ENCODE results near the gene PAX2. TPM values are rescaled to one million over a fixed set of nuclear protein-coding genes. Genes with fewer than 3 reads are reported as not detected.

Gene PAX2
- total RNA-seq, 2 donors from 2014 or later = not detected

GRCh38 chr10:100826983-100827818 lies 81.8 kb downstream of the PAX2 start:
- no peak for DNase-seq (ENCODE audit: low spot score)
- intact Hi-C loops (cut with DNase I) = no loop called here

GRCh38 chr10:100827819-100828737 lies 82.7 kb downstream of the PAX2 start:
- intact Hi-C loops (cut with DNase I) = no loop called here
- no peak for DNase-seq (ENCODE audit: low spot score)

- no peak for DNase-seq (ENCODE audit: low spot score)
- intact Hi-C loops (cut with DNase I) = no loop called here
These were observed 83.3 kb downstream of the PAX2 start for GRCh38 chr10:100828738-100829096.

- DNase-seq (ENCODE audit: low spot score) = no peak
- intact Hi-C loops (cut with DNase I) = no loop called here
These were observed 83.9 kb downstream of the PAX2 start for GRCh38 chr10:100829097-100829870.

GRCh38 chr10:100829933-100830727 lies 84.7 kb downstream of the PAX2 start:
- DNase-seq (ENCODE audit: low spot score) = peak; percentile 72
- intact Hi-C loops (cut with DNase I) = no loop called here

GRCh38 chr10:100830728-100831111 lies 85.3 kb downstream of the PAX2 start:
- no peak for DNase-seq (ENCODE audit: low spot score)
- intact Hi-C loops (cut with DNase I) = no loop called here

- intact Hi-C loops (cut with DNase I) = no loop called here
- no peak for DNase-seq (ENCODE audit: low spot score)
These were observed 86.4 kb downstream of the PAX2 start for GRCh38 chr10:100831742-100832141.

- DNase-seq (ENCODE audit: low spot score) = no peak
- intact Hi-C loops (cut with DNase I) = no loop called here
These were observed 90.4 kb downstream of the PAX2 start for GRCh38 chr10:100835810-100836209.

- intact Hi-C loops (cut with DNase I) = no loop called here
- DNase-seq (ENCODE audit: low spot score) = no peak
These were observed 91.5 kb downstream of the PAX2 start for GRCh38 chr10:100836891-100837290.

- intact Hi-C loops (cut with DNase I) = no loop called here
- DNase-seq (ENCODE audit: low spot score) = no peak
These were observed 91.9 kb downstream of the PAX2 start for GRCh38 chr10:100837300-100837699.

GRCh38 chr10:100838986-100839385 lies 93.6 kb downstream of the PAX2 start:
- no peak for DNase-seq (ENCODE audit: low spot score)
- intact Hi-C loops (cut with DNase I) = no loop called here

GRCh38 chr10:100841528-100841927 lies 96.1 kb downstream of the PAX2 start:
- intact Hi-C loops (cut with DNase I) = no loop called here
- DNase-seq (ENCODE audit: low spot score) = no peak

GRCh38 chr10:100847440-100847839 lies 102.1 kb downstream of the PAX2 start:
- intact Hi-C loops (cut with DNase I) = no loop called here
- no peak for DNase-seq (ENCODE audit: low spot score)

GRCh38 chr10:100848770-100849169 lies 103.4 kb downstream of the PAX2 start:
- DNase-seq (ENCODE audit: low spot score) = no peak
- intact Hi-C loops (cut with DNase I) = no loop called here

GRCh38 chr10:100858261-100858660 lies 112.9 kb downstream of the PAX2 start:
- DNase-seq (ENCODE audit: low spot score) = no peak
- intact Hi-C loops (cut with DNase I) = loop anchor here in 1 of 2 donors (5.0 kb wide), 1 partner anchor 236 kb away; no protein-coding TSS in a partner anchor

GRCh38 chr10:100858747-100859483 lies 113.5 kb downstream of the PAX2 start:
- intact Hi-C loops (cut with DNase I) = loop anchor here in 1 of 2 donors (5.0 kb wide), 1 partner anchor 237 kb away; no protein-coding TSS in a partner anchor
- no peak for DNase-seq (ENCODE audit: low spot score)

GRCh38 chr10:100859484-100859763 lies 114.0 kb downstream of the PAX2 start:
- intact Hi-C loops (cut with DNase I) = loop anchor here in 1 of 2 donors (5.0 kb wide), 1 partner anchor 237 kb away; no protein-coding TSS in a partner anchor

GRCh38 chr10:100863433-100863832 lies 118.1 kb downstream of the PAX2 start:
- intact Hi-C loops (cut with DNase I) = loop anchor here in 1 of 2 donors (10.0 kb wide), 1 partner anchor 299 kb away; no protein-coding TSS in a partner anchor
- DNase-seq (ENCODE audit: low spot score) = no peak

More at GRCh38 chr10:100859484-100859763, 114.0 kb downstream of the PAX2 start:
- no peak for DNase-seq (ENCODE audit: low spot score)

All from posterior vena cava (tissue), 2 donors.